Loucy (cell line): Measurements from ENCODE around the gene RHOT2.

ENCODE experiments used
- H2AFZ ChIP-seq: fragments of 200-600 bp; sonication (generic); 2 replicates; pipeline ENCODE4 v1.6.0; 2016; ENCODE audit warnings: antibody characterized with exemption, mild to moderate bottlenecking, low read length, moderate library complexity
- H3F3A ChIP-seq: fragments of 200-600 bp; 2 replicates; pipeline ENCODE4 v1.6.0; 2016; ENCODE audit warnings: antibody characterized with exemption, low read depth, mild to moderate bottlenecking
- H3K27me3 ChIP-seq: fragments of 200-600 bp; sonication (generic); 2 replicates; pipeline ENCODE4 v1.6.1; 2014; ENCODE audit warnings: low read length, mild to moderate bottlenecking; ENCODE audit not compliant: insufficient read depth, poor library complexity, severe bottlenecking
- H3K36me3 ChIP-seq: fragments of 200-600 bp; sonication (generic); 2 replicates; pipeline ENCODE4 v1.6.1; 2016; ENCODE audit warnings: low read length; ENCODE audit not compliant: insufficient read depth
- H3K4me1 ChIP-seq: fragments of 200-600 bp; sonication (generic); 2 replicates; pipeline ENCODE4 v1.5.1; 2014; ENCODE audit warnings: low read length, mild to moderate bottlenecking; ENCODE audit not compliant: insufficient read depth, poor library complexity, severe bottlenecking
- H3K4me2 ChIP-seq: fragments of 200-600 bp; sonication (generic); 2 replicates; pipeline ENCODE4 v1.6.0; 2014; ENCODE audit warnings: antibody characterized with exemption, low read length, low read depth, mild to moderate bottlenecking; ENCODE audit not compliant: poor library complexity, severe bottlenecking
- H3K4me3 ChIP-seq: fragments of 200-600 bp; sonication (generic); 2 replicates; pipeline ENCODE4 v1.5.1; 2014; ENCODE audit warnings: low read length, mild to moderate bottlenecking, mixed read lengths; ENCODE audit not compliant: poor library complexity, severe bottlenecking
- H3K79me2 ChIP-seq: fragments of 200-600 bp; sonication (generic); 2 replicates; pipeline ENCODE4 v1.6.1; 2014; ENCODE audit warnings: low read length; ENCODE audit not compliant: insufficient read depth
- H3K9ac ChIP-seq: fragments of 200-600 bp; sonication (generic); 2 replicates; pipeline ENCODE4 v1.6.0; 2014; ENCODE audit warnings: mild to moderate bottlenecking, low read depth, low read length, moderate library complexity; ENCODE audit not compliant: poor library complexity, severe bottlenecking
- H3K9me2 ChIP-seq: fragments of 200-600 bp; sonication (generic); replicated peaks from 2 replicates; pipeline ENCODE4 v1.6.1; 2016; ENCODE audit warnings: low read depth, low read length, mixed read lengths
- H3K9me3 ChIP-seq: fragments of 200-600 bp; sonication (generic); 2 replicates; pipeline ENCODE4 v1.6.1; 2014; ENCODE audit warnings: mild to moderate bottlenecking, antibody characterized with exemption, low read length, low read depth; ENCODE audit not compliant: insufficient read depth
- H4K20me1 ChIP-seq: fragments of 200-600 bp; sonication (generic); 2 replicates; pipeline ENCODE4 v1.6.0; 2014; ENCODE audit warnings: antibody characterized with exemption, low read length, mild to moderate bottlenecking; ENCODE audit not compliant: insufficient read depth, poor library complexity, severe bottlenecking
- CTCF ChIP-seq: fragments of 200-600 bp; sonication (generic); conservative IDR thresholded peaks from 2 replicates; pipeline ENCODE4 v1.5.1; 2014; ENCODE audit warnings: mild to moderate bottlenecking, antibody characterized with exemption, low read length
- EZH2phosphoT487 ChIP-seq: fragments of 200-600 bp; IDR thresholded peaks from 2 replicates; pipeline ENCODE4 v1.6.1; 2018; ENCODE audit warnings: antibody characterized with exemption, mild to moderate bottlenecking, moderate library complexity, borderline replicate concordance

The RHOT2 gene

GRCh38 chr16:704552-705380, 36.8 kb downstream of the RHOT2 start:
- no peak overlapping the region for H3K4me3 ChIP-seq
- H3K79me2 ChIP-seq = no peaks in the 10 kb centered on the region
- H3K4me2 ChIP-seq = no peak overlapping the region
- no peak overlapping the region for H3K9ac ChIP-seq
- H3K4me1 ChIP-seq = no peaks in the 10 kb centered on the region
- H3K27me3 ChIP-seq = no peaks in the 10 kb centered on the region
- no peaks in the 10 kb centered on the region for H3K9me2 ChIP-seq
- no peaks in the 10 kb centered on the region for H3F3A ChIP-seq
- H4K20me1 ChIP-seq = no peaks in the 10 kb centered on the region
- TF ChIP-seq CTCF (no peak), EZH2phosphoT487 (no peak)
- no peak overlapping the region for H2AFZ ChIP-seq
- no peaks in the 10 kb centered on the region for H3K9me3 ChIP-seq
- H3K36me3 ChIP-seq = no peaks in the 10 kb centered on the region

GRCh38 chr16:705431-706188, 37.7 kb downstream of the RHOT2 start, which contains the start of gene FBXL16:
Gene FBXL16 (minus strand): TSS chr16:705801. CDS start chr16:697405, 8,396 bp downstream.
- Histone ChIP-seq H3K9me3 (no peaks in the 10 kb centered on the region), H2AFZ (no peak within 1 kb of the TSS), H3K79me2 (no peaks in the 10 kb centered on the region), H3F3A (no peaks in the 10 kb centered on the region), H3K4me2 (no peak within 1 kb of the TSS), H3K4me1 (no peaks in the 10 kb centered on the region), H3K9ac (no peak within 1 kb of the TSS), H3K36me3 (no peaks in the 10 kb centered on the region), H3K9me2 (no peaks in the 10 kb centered on the region), H4K20me1 (no peaks in the 10 kb centered on the region), H3K27me3 (no peaks in the 10 kb centered on the region), H3K4me3 (no peak within 1 kb of the TSS)
- TF ChIP-seq CTCF = no peak
- no peak for TF ChIP-seq EZH2phosphoT487

- Histone ChIP-seq H3K9me2 (no peaks in the 10 kb centered on the region), H3K9me3 (no peaks in the 10 kb centered on the region), H2AFZ (no peak overlapping the region), H3K4me1 (no peaks in the 10 kb centered on the region), H3K27me3 (no peaks in the 10 kb centered on the region), H4K20me1 (no peaks in the 10 kb centered on the region), H3K4me3 (no peak overlapping the region), H3K4me2 (no peak overlapping the region), H3K36me3 (no peaks in the 10 kb centered on the region), H3K9ac (no peak overlapping the region), H3F3A (no peaks in the 10 kb centered on the region), H3K79me2 (no peaks in the 10 kb centered on the region)
- TF ChIP-seq EZH2phosphoT487 = no peak
- TF ChIP-seq CTCF = no peak
Observed at GRCh38 chr16:706189-707061, 38.5 kb downstream of the RHOT2 start.
